Esophagus muscularis mucosa (tissue), 3 donors: Measurements from ENCODE around the gene ZNF24.
A peak's percentile ranks its signal among the peaks of the same experiment; 100 is the strongest.

Experiments used
- POLR2A ChIP-seq: fragments of 450-650 bp; IDR thresholded peaks from one replicate; pipeline ENCODE4 v1.6.1; 2017; ENCODE audit warnings: antibody characterized with exemption, moderate library complexity, mild to moderate bottlenecking, low read depth
- TF ChIP-seq, protein P1 (sequence below), 3 experiments: fragments of 200-600 bp in 2 of 3; fragments of 450-650 bp in 1 of 3; sonication (generic) in 2 of 3; IDR thresholded peaks; one replicate each; pipeline ENCODE4 v1.5.1; 2017 to 2019; ENCODE audit warnings: antibody characterized with exemption in 3 of 3, mild to moderate bottlenecking in 2 of 3, moderate library complexity in 1 of 3

DNA sequence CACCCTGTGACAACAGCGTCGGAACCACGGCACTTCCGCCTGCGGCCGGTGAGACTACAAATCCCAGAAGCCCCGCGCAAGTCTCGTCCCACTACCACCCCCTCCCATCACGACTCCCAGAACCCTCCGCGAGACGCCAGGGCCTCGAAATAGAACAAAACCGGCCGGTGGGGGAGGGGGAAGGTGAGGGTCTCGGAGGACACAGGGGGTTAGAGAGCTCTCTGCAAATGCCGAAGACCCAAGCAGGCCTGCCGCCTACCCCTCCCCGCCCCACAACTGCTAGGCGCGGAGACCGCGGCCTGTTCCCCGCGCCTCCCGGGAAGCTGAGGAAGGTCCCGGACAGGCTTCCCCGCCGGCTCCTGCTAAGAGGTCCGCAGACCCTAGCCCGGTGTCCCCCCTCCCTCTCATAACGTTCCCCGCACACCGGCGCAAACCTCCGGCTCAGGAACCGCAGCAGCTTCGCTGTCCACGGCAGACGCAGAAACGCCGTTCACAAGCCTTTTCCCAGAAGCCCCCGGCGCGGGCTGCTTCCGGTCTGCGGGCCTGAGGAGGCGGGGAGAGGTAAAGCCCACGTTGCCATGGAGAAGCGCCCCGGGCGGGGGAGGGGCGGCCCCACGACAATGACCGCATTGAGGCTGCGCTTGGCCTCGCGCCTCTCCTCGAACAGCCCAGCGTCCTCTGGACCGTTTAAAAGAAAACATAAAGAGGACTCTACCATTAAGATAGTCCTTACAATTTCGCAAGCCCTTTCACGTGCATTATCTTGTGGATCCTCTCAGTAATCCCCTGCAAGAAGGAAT lies at the start of gene ZNF24:
- TF ChIP-seq, protein P1, sequence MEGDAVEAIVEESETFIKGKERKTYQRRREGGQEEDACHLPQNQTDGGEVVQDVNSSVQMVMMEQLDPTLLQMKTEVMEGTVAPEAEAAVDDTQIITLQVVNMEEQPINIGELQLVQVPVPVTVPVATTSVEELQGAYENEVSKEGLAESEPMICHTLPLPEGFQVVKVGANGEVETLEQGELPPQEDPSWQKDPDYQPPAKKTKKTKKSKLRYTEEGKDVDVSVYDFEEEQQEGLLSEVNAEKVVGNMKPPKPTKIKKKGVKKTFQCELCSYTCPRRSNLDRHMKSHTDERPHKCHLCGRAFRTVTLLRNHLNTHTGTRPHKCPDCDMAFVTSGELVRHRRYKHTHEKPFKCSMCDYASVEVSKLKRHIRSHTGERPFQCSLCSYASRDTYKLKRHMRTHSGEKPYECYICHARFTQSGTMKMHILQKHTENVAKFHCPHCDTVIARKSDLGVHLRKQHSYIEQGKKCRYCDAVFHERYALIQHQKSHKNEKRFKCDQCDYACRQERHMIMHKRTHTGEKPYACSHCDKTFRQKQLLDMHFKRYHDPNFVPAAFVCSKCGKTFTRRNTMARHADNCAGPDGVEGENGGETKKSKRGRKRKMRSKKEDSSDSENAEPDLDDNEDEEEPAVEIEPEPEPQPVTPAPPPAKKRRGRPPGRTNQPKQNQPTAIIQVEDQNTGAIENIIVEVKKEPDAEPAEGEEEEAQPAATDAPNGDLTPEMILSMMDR (IDR thresholded peaks at IDR 0.05), result no peak
- TF ChIP-seq POLR2A, result peak; percentile 79
